ENCODE results near the gene WWC2. TPM values are rescaled to one million over a fixed set of nuclear protein-coding genes. Genes with fewer than 3 reads are reported as not detected.

Gene WWC2
- total RNA-seq, 1 donor from 2014 or later: 142 TPM

GRCh38 chr4:183304538-183304937 is 205.5 kb downstream of the WWC2 start:
- no peaks in the 10 kb centered on the region for H3K4me1 ChIP-seq
- no peak overlapping the region for H3K27ac ChIP-seq
- TF ChIP-seq CTCF (IDR thresholded peaks at IDR 0.05): no peak
- no peak for ATAC-seq
- intact Hi-C loops (cut with DNase I): no loop called here
- peaks cover 9% of the 10 kb centered on the region for H3K36me3 ChIP-seq
- H3K9me3 ChIP-seq: no peaks in the 10 kb centered on the region
- no peaks in the 10 kb centered on the region for H3K27me3 ChIP-seq
- H3K4me3 ChIP-seq: no peak overlapping the region
- DNase-seq: no peak

- no peak overlapping the region for H3K27ac ChIP-seq
- DNase-seq (no peak), ATAC-seq (no peak)
- no peaks in the 10 kb centered on the region for H3K4me1 ChIP-seq
- no peak overlapping the region for H3K4me3 ChIP-seq
- peaks cover 11% of the 10 kb centered on the region for H3K36me3 ChIP-seq
- no peaks in the 10 kb centered on the region for H3K9me3 ChIP-seq
- intact Hi-C loops (cut with DNase I): no loop called here
- no peaks in the 10 kb centered on the region for H3K27me3 ChIP-seq
- TF ChIP-seq CTCF (IDR thresholded peaks at IDR 0.05): no peak
Measured at GRCh38 chr4:183306811-183307210, 207.8 kb downstream of the WWC2 start.

GRCh38 chr4:183312841-183313240 is 213.8 kb downstream of the WWC2 start:
- Histone ChIP-seq H3K4me1 (no peaks in the 10 kb centered on the region), H3K36me3 (peaks cover 32% of the 10 kb centered on the region), H3K9me3 (no peaks in the 10 kb centered on the region), H3K4me3 (no peak overlapping the region), H3K27me3 (no peaks in the 10 kb centered on the region), H3K27ac (no peak overlapping the region)
- no peak for TF ChIP-seq CTCF (IDR thresholded peaks at IDR 0.05)
- ATAC-seq (peak; percentile 19), DNase-seq (no peak)
- intact Hi-C loops (cut with DNase I): no loop called here

- no peak for ATAC-seq
- no peak for DNase-seq
Measured at GRCh38 chr4:183314336-183314735, 215.3 kb downstream of the WWC2 start.

GRCh38 chr4:183314806-183315205 is 215.7 kb downstream of the WWC2 start:
- intact Hi-C loops (cut with DNase I): no loop called here
- TF ChIP-seq CTCF (IDR thresholded peaks at IDR 0.05): no peak
- no peak overlapping the region for H3K27ac ChIP-seq
- no peak for ATAC-seq
- H3K36me3 ChIP-seq: peaks cover 38% of the 10 kb centered on the region
- H3K4me3 ChIP-seq: no peak overlapping the region
- H3K27me3 ChIP-seq: no peaks in the 10 kb centered on the region
- H3K4me1 ChIP-seq: no peaks in the 10 kb centered on the region
- DNase-seq: no peak
- no peaks in the 10 kb centered on the region for H3K9me3 ChIP-seq

More at GRCh38 chr4:183314336-183314735, 215.3 kb downstream of the WWC2 start:
- Histone ChIP-seq H3K27me3 (no peaks in the 10 kb centered on the region), H3K4me3 (no peak overlapping the region), H3K36me3 (peaks cover 38% of the 10 kb centered on the region), H3K4me1 (no peaks in the 10 kb centered on the region), H3K27ac (no peak overlapping the region), H3K9me3 (no peaks in the 10 kb centered on the region)
- intact Hi-C loops (cut with DNase I): no loop called here
- no peak for TF ChIP-seq CTCF (IDR thresholded peaks at IDR 0.05)

- DNase-seq (no peak), ATAC-seq (peak; percentile 20)
- no peaks in the 10 kb centered on the region for H3K27me3 ChIP-seq
- peaks cover 23% of the 10 kb centered on the region for H3K36me3 ChIP-seq
- no peak for TF ChIP-seq CTCF (IDR thresholded peaks at IDR 0.05)
- no peak overlapping the region for H3K4me3 ChIP-seq
- no peak overlapping the region for H3K27ac ChIP-seq
- no peaks in the 10 kb centered on the region for H3K9me3 ChIP-seq
- no peaks in the 10 kb centered on the region for H3K4me1 ChIP-seq
- intact Hi-C loops (cut with DNase I): no loop called here
Measured at GRCh38 chr4:183318656-183319055, 219.6 kb downstream of the WWC2 start.
